Activated CD8-positive, alpha-beta T cell treated with anti-CD3 and anti-CD28 coated beads for 36 hours (primary cell): ENCODE data around the gene INPP4B. TPM values are rescaled to one million over a fixed set of nuclear protein-coding genes. Genes with fewer than 3 reads are reported as not detected.
A peak's percentile ranks its signal among the peaks of the same experiment; 100 is the strongest.

Experiments used
- ATAC-seq: fragments of 200-7000 bp; cut with Tn5 transposase; one replicate; pipeline ENCODE4 v1.10.0; 2021; ENCODE audit warnings: mild to moderate bottlenecking, moderate library complexity
- CTCF ChIA-PET: fragments of 350-600 bp; sonication (Branson Sonifier 250); formaldehyde crosslinking; loops from one replicate; lab custom pipeline; 2021; ENCODE audit warnings: antibody characterized with exemption; lab: Charles Lee
- POLR2A ChIA-PET: fragments of 350-600 bp; sonication (Branson Sonifier 250); formaldehyde crosslinking; loops from one replicate; lab custom pipeline; 2021; ENCODE audit warnings: antibody characterized with exemption; lab: Charles Lee
- DNase-seq: peaks from one replicate; pipeline ENCODE4 v3.0.0-alpha.2; 2020
- H3K27ac Mint-ChIP-seq: one replicate; pipeline ENCODE4 v1.8.0; 2021; ENCODE audit warnings: mild to moderate bottlenecking, mixed read lengths
- H3K27me3 Mint-ChIP-seq: one replicate; pipeline ENCODE4 v1.8.0; 2021; ENCODE audit warnings: mixed read lengths
- H3K36me3 Mint-ChIP-seq: one replicate; pipeline ENCODE4 v1.8.0; 2021; ENCODE audit warnings: low read depth, mixed read lengths
- H3K4me1 Mint-ChIP-seq: one replicate; pipeline ENCODE4 v1.8.0; 2021; ENCODE audit warnings: low read depth, mixed read lengths
- H3K4me3 Mint-ChIP-seq: one replicate; pipeline ENCODE4 v1.8.0; 2021; ENCODE audit warnings: mild to moderate bottlenecking, moderate library complexity, mixed read lengths
- H3K9me3 Mint-ChIP-seq: one replicate; pipeline ENCODE4 v1.8.0; 2021; ENCODE audit warnings: mixed read lengths
- CTCF ChIP-seq: fragments of 200-600 bp; IDR thresholded peaks from one replicate; pipeline ENCODE4 v1.8.0; 2022; ENCODE audit warnings: antibody characterized with exemption, mild to moderate bottlenecking
- intact Hi-C: fragments of 100-400 bp; cut with micrococcal nuclease; formaldehyde crosslinking; loops from one replicate; pipeline ENCODE4 v1.10.0; 2022
- total RNA-seq, 2 experiments: library from RNA; stranded (reverse); gene quantifications; one replicate each; pipeline ENCODE4 v1.2.3, GENCODE V29; 2021

Gene INPP4B
- total RNA-seq, 2 experiments from 2014 or later: 46.1 to 46.9 TPM

GRCh38 chr4:142236268-142236667 is 609.8 kb downstream of the INPP4B start:
- TF ChIP-seq CTCF: no peak
- Mint-ChIP-seq H3K27me3 (no peaks in the 10 kb centered on the region), H3K4me1 (peaks cover 9% of the 10 kb centered on the region), H3K27ac (peak overlapping the region; percentile 32), H3K36me3 (peaks cover 37% of the 10 kb centered on the region), H3K9me3 (no peaks in the 10 kb centered on the region), H3K4me3 (no peak overlapping the region)
- ChIA-PET POLR2A (no interaction called here), CTCF (no interaction called here)
- intact Hi-C loops: no loop called here
- no peak for ATAC-seq
- DNase-seq: no peak

GRCh38 chr4:142231787-142232186 is 614.3 kb downstream of the INPP4B start:
- H3K9me3 Mint-ChIP-seq: no peaks in the 10 kb centered on the region
- peaks cover 33% of the 10 kb centered on the region for H3K36me3 Mint-ChIP-seq
- no peak overlapping the region for H3K4me3 Mint-ChIP-seq
- intact Hi-C loops: no loop called here
- no peaks in the 10 kb centered on the region for H3K27me3 Mint-ChIP-seq
- CTCF ChIA-PET: no interaction called here
- POLR2A ChIA-PET: no interaction called here
- TF ChIP-seq CTCF: no peak
- peaks cover 7% of the 10 kb centered on the region for H3K4me1 Mint-ChIP-seq
- no peak for ATAC-seq
- DNase-seq: no peak
- H3K27ac Mint-ChIP-seq: no peak overlapping the region

GRCh38 chr4:142230991-142231390 is 615.1 kb downstream of the INPP4B start:
- peaks cover 29% of the 10 kb centered on the region for H3K36me3 Mint-ChIP-seq
- H3K4me1 Mint-ChIP-seq: peaks cover 7% of the 10 kb centered on the region
- no peaks in the 10 kb centered on the region for H3K27me3 Mint-ChIP-seq
- intact Hi-C loops: no loop called here
- H3K9me3 Mint-ChIP-seq: no peaks in the 10 kb centered on the region
- DNase-seq: no peak
- no peak for TF ChIP-seq CTCF
- ATAC-seq: no peak
- H3K4me3 Mint-ChIP-seq: no peak overlapping the region
- POLR2A ChIA-PET: no interaction called here
- CTCF ChIA-PET: interaction anchor here (0.6 kb wide), 1 partner anchor 826 kb away, joined by 3 read pairs; no protein-coding TSS in a partner anchor
- no peak overlapping the region for H3K27ac Mint-ChIP-seq

- no peak overlapping the region for H3K27ac Mint-ChIP-seq
- no peaks in the 10 kb centered on the region for H3K27me3 Mint-ChIP-seq
- H3K9me3 Mint-ChIP-seq: no peaks in the 10 kb centered on the region
- ChIA-PET CTCF (no interaction called here), POLR2A (no interaction called here)
- H3K4me3 Mint-ChIP-seq: no peak overlapping the region
- ATAC-seq (no peak), DNase-seq (no peak)
- H3K36me3 Mint-ChIP-seq: peaks cover 19% of the 10 kb centered on the region
- intact Hi-C loops: no loop called here
- H3K4me1 Mint-ChIP-seq: peaks cover 12% of the 10 kb centered on the region
- no peak for TF ChIP-seq CTCF
These were observed 620.1 kb downstream of the INPP4B start for GRCh38 chr4:142226014-142226413.

GRCh38 chr4:142222127-142222526 is 624.0 kb downstream of the INPP4B start:
- no peak overlapping the region for H3K4me3 Mint-ChIP-seq
- H3K9me3 Mint-ChIP-seq: no peaks in the 10 kb centered on the region
- no peak for ATAC-seq
- intact Hi-C loops: no loop called here
- ChIA-PET POLR2A (no interaction called here), CTCF (no interaction called here)
- no peak for TF ChIP-seq CTCF
- H3K4me1 Mint-ChIP-seq: peaks cover 12% of the 10 kb centered on the region
- no peak for DNase-seq
- peaks cover 21% of the 10 kb centered on the region for H3K36me3 Mint-ChIP-seq
- no peaks in the 10 kb centered on the region for H3K27me3 Mint-ChIP-seq
- H3K27ac Mint-ChIP-seq: no peak overlapping the region
